HepG2 (cell line): ENCODE data around the gene POFUT2. TPM values are rescaled to one million over a fixed set of nuclear protein-coding genes. Genes with fewer than 3 reads are reported as not detected.

ENCODE experiments used
- CAMTA2 ChIP-seq: sonication (generic); formaldehyde crosslinking; IDR thresholded peaks from 2 replicates; pipeline ENCODE4 v1.4.0; 2020; ENCODE audit warnings: mild to moderate bottlenecking, missing genetic modification reagents, borderline replicate concordance
- CHD2 ChIP-seq: IDR thresholded peaks from 2 replicates; pipeline ENCODE4 v1.6.1; 2011; ENCODE audit warnings: low read depth, low read length, improper control_type of control experiment
- FOSL2 ChIP-seq: sonication (generic); formaldehyde crosslinking; IDR thresholded peaks from 2 replicates; pipeline ENCODE4 v1.4.0; 2020; ENCODE audit warnings: missing genetic modification reagents
- GABPB1 ChIP-seq: IDR thresholded peaks from 2 replicates; pipeline ENCODE4 v1.6.1; 2016; ENCODE audit warnings: mild to moderate bottlenecking, missing genetic modification reagents, moderate library complexity, missing compliant biosample characterization
- GZF1 ChIP-seq: sonication (generic); formaldehyde crosslinking; IDR thresholded peaks from 2 replicates; pipeline ENCODE4 v1.5.1; 2020; ENCODE audit warnings: mild to moderate bottlenecking, missing genetic modification reagents
- KDM1A ChIP-seq: IDR thresholded peaks from 2 replicates; pipeline ENCODE4 v1.6.1; 2016; ENCODE audit warnings: missing compliant biosample characterization
- MAFG ChIP-seq: sonication (generic); formaldehyde crosslinking; IDR thresholded peaks from 2 replicates; pipeline ENCODE4 v1.5.1; 2020; ENCODE audit warnings: mild to moderate bottlenecking, missing genetic modification reagents
- MIXL1 ChIP-seq: IDR thresholded peaks from 2 replicates; pipeline ENCODE4 v1.6.1; 2016
- PLRG1 ChIP-seq: fragments of 450-650 bp; conservative IDR thresholded peaks from 2 replicates; pipeline ENCODE4 v1.6.1; 2016
- SAFB2 ChIP-seq: sonication (generic); formaldehyde crosslinking; IDR thresholded peaks from 2 replicates; pipeline ENCODE4 v1.5.1; 2020; ENCODE audit warnings: missing genetic modification reagents, low read depth, mild to moderate bottlenecking, borderline replicate concordance
- SALL1 ChIP-seq: sonication (generic); formaldehyde crosslinking; IDR thresholded peaks from 2 replicates; pipeline ENCODE4 v1.8.0; 2022; ENCODE audit warnings: mild to moderate bottlenecking, missing genetic modification reagents
- SNAI1 ChIP-seq: sonication (generic); formaldehyde crosslinking; IDR thresholded peaks from 2 replicates; pipeline ENCODE4 v1.5.0; 2020; ENCODE audit warnings: mild to moderate bottlenecking, missing genetic modification reagents, borderline replicate concordance
- SNRNP70 ChIP-seq: fragments of 200-400 bp; formaldehyde crosslinking; IDR thresholded peaks from 2 replicates; pipeline ENCODE4 v1.6.1; 2017; ENCODE audit warnings: mild to moderate bottlenecking, low read depth, low read length, moderate library complexity
- TCF7 ChIP-seq: sonication (generic); IDR thresholded peaks from 2 replicates; pipeline ENCODE4 v1.6.1; 2016; ENCODE audit warnings: antibody characterized with exemption, low read depth
- ZBTB3 ChIP-seq: sonication (generic); formaldehyde crosslinking; IDR thresholded peaks from 2 replicates; pipeline ENCODE4 v1.4.0; 2020; ENCODE audit warnings: low read depth, mild to moderate bottlenecking, moderate library complexity, missing genetic modification reagents, borderline replicate concordance
- ZNF124 ChIP-seq: sonication (generic); formaldehyde crosslinking; IDR thresholded peaks from 2 replicates; pipeline ENCODE4 v1.4.0; 2020; ENCODE audit warnings: missing genetic modification reagents
- ZNF3 ChIP-seq: IDR thresholded peaks from 2 replicates; pipeline ENCODE4 v1.7.0; 2017; ENCODE audit warnings: inconsistent platforms
- ZNF773 ChIP-seq: sonication (generic); formaldehyde crosslinking; IDR thresholded peaks from 2 replicates; pipeline ENCODE4 v1.4.0; 2020; ENCODE audit warnings: missing genetic modification reagents, borderline replicate concordance
- ZNF781 ChIP-seq: sonication (generic); formaldehyde crosslinking; IDR thresholded peaks from 2 replicates; pipeline ENCODE4 v1.5.1; 2020; ENCODE audit warnings: borderline replicate concordance, mild to moderate bottlenecking, missing genetic modification reagents; ENCODE audit errors: not compliant biosample characterization
- polyA plus RNA-seq, 8 experiments: library from polyadenylated mRNA; depleted of rRNA in 3 of 8; stranded (reverse) in 7 of 8; unstranded in 1 of 8; fragments of >200 nt; fragmentation: Illumina TruSeq in 4 of 8; extraction: Trizol in 4 of 8; gene quantifications; 2 replicates each; pipeline versions ENCODE4 v1.2.1 to v1.2.3, GENCODE V29; 2011 to 2016; ENCODE audit warnings: low read depth in 4 of 8, missing spikeins in 1 of 8, mixed read lengths in 1 of 8; ENCODE audit not compliant: insufficient read depth in 1 of 8
- total RNA-seq, 5 experiments: library from RNA; depleted of rRNA; stranded (reverse); fragments of >200 nt; fragmentation: Illumina TruSeq; extraction: Trizol; gene quantifications; 2 replicates each; pipeline ENCODE4 v1.2.3, GENCODE V29; 2016; ENCODE audit warnings: low read depth in 1 of 5
- TF ChIP-seq, protein P1 (sequence below): IDR thresholded peaks from 2 replicates; pipeline ENCODE4 v1.6.1; 2016; ENCODE audit warnings: low read depth
- TF ChIP-seq, protein P2 (sequence below): sonication (generic); formaldehyde crosslinking; IDR thresholded peaks from 2 replicates; pipeline ENCODE4 v1.4.0; 2020; ENCODE audit warnings: missing genetic modification reagents; ENCODE audit errors: not compliant biosample characterization
- TF ChIP-seq, protein P3 (sequence below): sonication (generic); formaldehyde crosslinking; IDR thresholded peaks from 2 replicates; pipeline ENCODE4 v1.4.0; 2020; ENCODE audit warnings: missing genetic modification reagents
- TF ChIP-seq, protein P4 (sequence below): sonication (generic); formaldehyde crosslinking; IDR thresholded peaks from 2 replicates; pipeline ENCODE4 v1.4.0; 2020; ENCODE audit warnings: mild to moderate bottlenecking, missing genetic modification reagents

The POFUT2 gene
- total and polyA plus RNA-seq, 2 of the 13 experiments (the other 11 are each of a cell fraction or from before 2014, with no cell fraction given) = 22.8 to 24.0 TPM

DNA sequence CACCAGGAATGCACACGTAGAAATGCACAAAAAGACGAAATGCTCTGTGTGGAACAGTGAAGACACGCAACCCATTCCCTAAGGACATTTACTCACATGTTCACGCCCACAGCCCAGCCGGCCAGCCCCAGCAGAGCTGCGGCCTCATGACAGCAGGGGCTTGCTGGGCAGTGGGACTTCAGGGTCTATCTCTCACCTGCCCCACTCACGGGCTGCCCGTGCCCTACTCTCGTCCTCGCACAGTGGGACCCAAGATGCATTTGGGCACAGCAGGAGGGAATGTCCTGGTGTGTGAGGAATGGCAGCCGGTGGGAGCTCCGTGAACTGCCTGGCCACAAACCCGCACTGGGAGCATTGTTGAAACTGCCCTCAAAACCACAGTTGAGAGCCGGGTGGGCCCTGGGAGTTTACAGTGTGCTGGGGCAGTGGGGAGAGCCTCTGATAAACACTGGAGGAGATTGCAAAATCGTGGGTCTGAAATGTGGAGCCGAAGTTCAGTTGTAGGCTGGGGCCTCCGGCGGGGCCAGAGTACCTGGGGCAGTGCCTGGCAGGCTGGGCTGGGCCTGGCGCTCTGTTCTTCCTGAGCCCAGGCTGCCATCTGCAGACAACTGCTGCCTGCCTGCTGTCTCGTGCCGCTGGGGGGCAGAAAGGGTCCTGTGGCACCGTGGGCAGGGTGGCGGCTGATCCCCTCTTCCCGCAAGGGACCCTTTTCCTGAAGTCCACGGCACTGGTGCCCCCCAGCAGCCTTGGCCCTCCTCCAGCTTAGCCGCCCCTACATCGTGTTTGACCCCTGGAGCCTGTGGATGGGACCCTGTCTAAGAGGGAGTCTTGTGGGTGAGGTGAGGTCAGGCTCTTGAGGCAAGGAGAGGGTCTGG lies 20.7 kb upstream of the POFUT2 start (continued):
- TF ChIP-seq, protein P1, sequence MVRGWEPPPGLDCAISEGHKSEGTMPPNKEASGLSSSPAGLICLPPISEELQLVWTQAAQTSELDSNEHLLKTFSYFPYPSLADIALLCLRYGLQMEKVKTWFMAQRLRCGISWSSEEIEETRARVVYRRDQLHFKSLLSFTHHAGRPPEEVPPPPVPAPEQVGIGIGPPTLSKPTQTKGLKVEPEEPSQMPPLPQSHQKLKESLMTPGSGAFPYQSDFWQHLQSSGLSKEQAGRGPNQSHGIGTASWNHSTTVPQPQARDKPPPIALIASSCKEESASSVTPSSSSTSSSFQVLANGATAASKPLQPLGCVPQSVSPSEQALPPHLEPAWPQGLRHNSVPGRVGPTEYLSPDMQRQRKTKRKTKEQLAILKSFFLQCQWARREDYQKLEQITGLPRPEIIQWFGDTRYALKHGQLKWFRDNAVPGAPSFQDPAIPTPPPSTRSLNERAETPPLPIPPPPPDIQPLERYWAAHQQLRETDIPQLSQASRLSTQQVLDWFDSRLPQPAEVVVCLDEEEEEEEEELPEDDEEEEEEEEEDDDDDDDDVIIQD = peak; percentile 33; the same call in 1 of the 2 replicates
- TF ChIP-seq SNRNP70 = no peak
- TF ChIP-seq GZF1 (CRISPR knock-in tag) = no peak
- TF ChIP-seq ZBTB3 (CRISPR knock-in tag) = peak; percentile 95
- TF ChIP-seq ZNF124 (CRISPR knock-in tag) = peak; percentile 70; the same call in 1 of the 2 replicates
- TF ChIP-seq KDM1A (CRISPR knock-in tag) = no peak
- peak; percentile 56 for TF ChIP-seq GABPB1 (CRISPR knock-in tag)
- TF ChIP-seq, protein P2, sequence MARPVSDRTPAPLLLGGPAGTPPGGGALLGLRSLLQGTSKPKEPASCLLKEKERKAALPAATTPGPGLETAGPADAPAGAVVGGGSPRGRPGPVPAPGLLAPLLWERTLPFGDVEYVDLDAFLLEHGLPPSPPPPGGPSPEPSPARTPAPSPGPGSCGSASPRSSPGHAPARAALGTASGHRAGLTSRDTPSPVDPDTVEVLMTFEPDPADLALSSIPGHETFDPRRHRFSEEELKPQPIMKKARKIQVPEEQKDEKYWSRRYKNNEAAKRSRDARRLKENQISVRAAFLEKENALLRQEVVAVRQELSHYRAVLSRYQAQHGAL (CRISPR knock-in tag) = no peak
- no peak for TF ChIP-seq SNAI1 (CRISPR knock-in tag)
- no peak for TF ChIP-seq MAFG (CRISPR knock-in tag)
- TF ChIP-seq ZNF781 (CRISPR knock-in tag) = no peak
- no peak for TF ChIP-seq TCF7
- TF ChIP-seq ZNF773 = no peak
- no peak for TF ChIP-seq ZNF3 (CRISPR knock-in tag)
- no peak for TF ChIP-seq CAMTA2
- TF ChIP-seq, protein P3, sequence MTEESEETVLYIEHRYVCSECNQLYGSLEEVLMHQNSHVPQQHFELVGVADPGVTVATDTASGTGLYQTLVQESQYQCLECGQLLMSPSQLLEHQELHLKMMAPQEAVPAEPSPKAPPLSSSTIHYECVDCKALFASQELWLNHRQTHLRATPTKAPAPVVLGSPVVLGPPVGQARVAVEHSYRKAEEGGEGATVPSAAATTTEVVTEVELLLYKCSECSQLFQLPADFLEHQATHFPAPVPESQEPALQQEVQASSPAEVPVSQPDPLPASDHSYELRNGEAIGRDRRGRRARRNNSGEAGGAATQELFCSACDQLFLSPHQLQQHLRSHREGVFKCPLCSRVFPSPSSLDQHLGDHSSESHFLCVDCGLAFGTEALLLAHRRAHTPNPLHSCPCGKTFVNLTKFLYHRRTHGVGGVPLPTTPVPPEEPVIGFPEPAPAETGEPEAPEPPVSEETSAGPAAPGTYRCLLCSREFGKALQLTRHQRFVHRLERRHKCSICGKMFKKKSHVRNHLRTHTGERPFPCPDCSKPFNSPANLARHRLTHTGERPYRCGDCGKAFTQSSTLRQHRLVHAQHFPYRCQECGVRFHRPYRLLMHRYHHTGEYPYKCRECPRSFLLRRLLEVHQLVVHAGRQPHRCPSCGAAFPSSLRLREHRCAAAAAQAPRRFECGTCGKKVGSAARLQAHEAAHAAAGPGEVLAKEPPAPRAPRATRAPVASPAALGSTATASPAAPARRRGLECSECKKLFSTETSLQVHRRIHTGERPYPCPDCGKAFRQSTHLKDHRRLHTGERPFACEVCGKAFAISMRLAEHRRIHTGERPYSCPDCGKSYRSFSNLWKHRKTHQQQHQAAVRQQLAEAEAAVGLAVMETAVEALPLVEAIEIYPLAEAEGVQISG (CRISPR knock-in tag) = peak; percentile 68; the same call in 1 of the 2 replicates
- TF ChIP-seq SALL1 (CRISPR knock-in tag) = peak; percentile 72
- no peak; the same call in 1 of the 2 replicates for TF ChIP-seq MIXL1 (CRISPR knock-in tag)
- TF ChIP-seq SAFB2 (CRISPR knock-in tag) = peak; percentile 64
- no peak for TF ChIP-seq CHD2
- TF ChIP-seq, protein P4, sequence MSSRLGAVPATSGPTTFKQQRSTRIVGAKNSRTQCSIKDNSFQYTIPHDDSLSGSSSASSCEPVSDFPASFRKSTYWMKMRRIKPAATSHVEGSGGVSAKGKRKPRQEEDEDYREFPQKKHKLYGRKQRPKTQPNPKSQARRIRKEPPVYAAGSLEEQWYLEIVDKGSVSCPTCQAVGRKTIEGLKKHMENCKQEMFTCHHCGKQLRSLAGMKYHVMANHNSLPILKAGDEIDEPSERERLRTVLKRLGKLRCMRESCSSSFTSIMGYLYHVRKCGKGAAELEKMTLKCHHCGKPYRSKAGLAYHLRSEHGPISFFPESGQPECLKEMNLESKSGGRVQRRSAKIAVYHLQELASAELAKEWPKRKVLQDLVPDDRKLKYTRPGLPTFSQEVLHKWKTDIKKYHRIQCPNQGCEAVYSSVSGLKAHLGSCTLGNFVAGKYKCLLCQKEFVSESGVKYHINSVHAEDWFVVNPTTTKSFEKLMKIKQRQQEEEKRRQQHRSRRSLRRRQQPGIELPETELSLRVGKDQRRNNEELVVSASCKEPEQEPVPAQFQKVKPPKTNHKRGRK (CRISPR knock-in tag) = no peak
- TF ChIP-seq FOSL2 (CRISPR knock-in tag) = no peak; the same call in 1 of the 2 replicates
- TF ChIP-seq PLRG1 = no peak
